ENCODE data around the gene LIN7A. TPM values are rescaled to one million over a fixed set of nuclear protein-coding genes. Genes with fewer than 3 reads are reported as not detected.

LIN7A gene
- total RNA-seq, 1 donor from 2014 or later = 0.80 TPM

- no peaks in the 10 kb centered on the region for H3K4me1 Mint-ChIP-seq (ENCODE audit: low read depth)
- TF ChIP-seq CTCF (IDR thresholded peaks at IDR 0.05) = no peak
- DNase-seq (ENCODE audit: low spot score) = no peak
- H3K9me3 Mint-ChIP-seq (ENCODE audit: low read depth) = peaks cover 4% of the 10 kb centered on the region
- no peak overlapping the region for H3K27ac Mint-ChIP-seq (ENCODE audit: unreplicated experiment)
- peaks cover 4% of the 10 kb centered on the region for H3K27me3 Mint-ChIP-seq (ENCODE audit: low read depth)
- no peaks in the 10 kb centered on the region for H3K36me3 Mint-ChIP-seq (ENCODE audit: low read depth)
- no peak overlapping the region for H3K4me3 Mint-ChIP-seq (ENCODE audit: unreplicated experiment)
Observed at GRCh38 chr12:80968326-80968725, 30.6 kb upstream of the LIN7A start.

GRCh38 chr12:80967565-80967964 is 29.8 kb upstream of the LIN7A start:
- no peak for TF ChIP-seq CTCF (IDR thresholded peaks at IDR 0.05)
- H3K27me3 Mint-ChIP-seq (ENCODE audit: low read depth) = peaks cover 4% of the 10 kb centered on the region
- H3K4me1 Mint-ChIP-seq (ENCODE audit: low read depth) = no peaks in the 10 kb centered on the region

GRCh38 chr12:80966001-80966400 is 28.3 kb upstream of the LIN7A start:
- TF ChIP-seq CTCF (IDR thresholded peaks at IDR 0.05) = no peak
- peaks cover 7% of the 10 kb centered on the region for H3K9me3 Mint-ChIP-seq (ENCODE audit: low read depth)
- H3K4me3 Mint-ChIP-seq (ENCODE audit: unreplicated experiment) = no peak overlapping the region
- peaks cover 1% of the 10 kb centered on the region for H3K36me3 Mint-ChIP-seq (ENCODE audit: low read depth)
- H3K4me1 Mint-ChIP-seq (ENCODE audit: low read depth) = no peaks in the 10 kb centered on the region
- H3K27ac Mint-ChIP-seq (ENCODE audit: unreplicated experiment) = no peak overlapping the region
- no peak for DNase-seq (ENCODE audit: low spot score)
- peaks cover 4% of the 10 kb centered on the region for H3K27me3 Mint-ChIP-seq (ENCODE audit: low read depth)

More at GRCh38 chr12:80967565-80967964, 29.8 kb upstream of the LIN7A start:
- no peak for DNase-seq (ENCODE audit: low spot score)
- Mint-ChIP-seq H3K9me3 (ENCODE audit: low read depth) (peaks cover 6% of the 10 kb centered on the region), H3K27ac (ENCODE audit: unreplicated experiment) (no peak overlapping the region), H3K36me3 (ENCODE audit: low read depth) (peaks cover 1% of the 10 kb centered on the region), H3K4me3 (ENCODE audit: unreplicated experiment) (no peak overlapping the region)

GRCh38 chr12:80958162-80958561 is 20.4 kb upstream of the LIN7A start:
- TF ChIP-seq CTCF (IDR thresholded peaks at IDR 0.05) = no peak
- H3K4me3 Mint-ChIP-seq (ENCODE audit: unreplicated experiment) = no peak overlapping the region
- no peak for DNase-seq (ENCODE audit: low spot score)
- no peaks in the 10 kb centered on the region for H3K27me3 Mint-ChIP-seq (ENCODE audit: low read depth)
- H3K36me3 Mint-ChIP-seq (ENCODE audit: low read depth) = peaks cover 1% of the 10 kb centered on the region
- H3K9me3 Mint-ChIP-seq (ENCODE audit: low read depth) = peaks cover 2% of the 10 kb centered on the region
- no peaks in the 10 kb centered on the region for H3K4me1 Mint-ChIP-seq (ENCODE audit: low read depth)
- no peak overlapping the region for H3K27ac Mint-ChIP-seq (ENCODE audit: unreplicated experiment)

- Mint-ChIP-seq H3K4me3 (ENCODE audit: unreplicated experiment) (no peak overlapping the region), H3K27ac (ENCODE audit: unreplicated experiment) (no peak overlapping the region), H3K4me1 (ENCODE audit: low read depth) (peaks cover 4% of the 10 kb centered on the region), H3K9me3 (ENCODE audit: low read depth) (no peaks in the 10 kb centered on the region), H3K36me3 (ENCODE audit: low read depth) (no peaks in the 10 kb centered on the region), H3K27me3 (ENCODE audit: low read depth) (peaks cover 3% of the 10 kb centered on the region)
- TF ChIP-seq CTCF (IDR thresholded peaks at IDR 0.05) = no peak
- no peak for DNase-seq (ENCODE audit: low spot score)
Observed at GRCh38 chr12:80954857-80955520, 17.3 kb upstream of the LIN7A start.

All from chondrocyte (in vitro differentiated cells).